ENCODE data around the gene ZBTB9.

ZBTB9 gene, protein sequence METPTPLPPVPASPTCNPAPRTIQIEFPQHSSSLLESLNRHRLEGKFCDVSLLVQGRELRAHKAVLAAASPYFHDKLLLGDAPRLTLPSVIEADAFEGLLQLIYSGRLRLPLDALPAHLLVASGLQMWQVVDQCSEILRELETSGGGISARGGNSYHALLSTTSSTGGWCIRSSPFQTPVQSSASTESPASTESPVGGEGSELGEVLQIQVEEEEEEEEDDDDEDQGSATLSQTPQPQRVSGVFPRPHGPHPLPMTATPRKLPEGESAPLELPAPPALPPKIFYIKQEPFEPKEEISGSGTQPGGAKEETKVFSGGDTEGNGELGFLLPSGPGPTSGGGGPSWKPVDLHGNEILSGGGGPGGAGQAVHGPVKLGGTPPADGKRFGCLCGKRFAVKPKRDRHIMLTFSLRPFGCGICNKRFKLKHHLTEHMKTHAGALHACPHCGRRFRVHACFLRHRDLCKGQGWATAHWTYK

DNA sequence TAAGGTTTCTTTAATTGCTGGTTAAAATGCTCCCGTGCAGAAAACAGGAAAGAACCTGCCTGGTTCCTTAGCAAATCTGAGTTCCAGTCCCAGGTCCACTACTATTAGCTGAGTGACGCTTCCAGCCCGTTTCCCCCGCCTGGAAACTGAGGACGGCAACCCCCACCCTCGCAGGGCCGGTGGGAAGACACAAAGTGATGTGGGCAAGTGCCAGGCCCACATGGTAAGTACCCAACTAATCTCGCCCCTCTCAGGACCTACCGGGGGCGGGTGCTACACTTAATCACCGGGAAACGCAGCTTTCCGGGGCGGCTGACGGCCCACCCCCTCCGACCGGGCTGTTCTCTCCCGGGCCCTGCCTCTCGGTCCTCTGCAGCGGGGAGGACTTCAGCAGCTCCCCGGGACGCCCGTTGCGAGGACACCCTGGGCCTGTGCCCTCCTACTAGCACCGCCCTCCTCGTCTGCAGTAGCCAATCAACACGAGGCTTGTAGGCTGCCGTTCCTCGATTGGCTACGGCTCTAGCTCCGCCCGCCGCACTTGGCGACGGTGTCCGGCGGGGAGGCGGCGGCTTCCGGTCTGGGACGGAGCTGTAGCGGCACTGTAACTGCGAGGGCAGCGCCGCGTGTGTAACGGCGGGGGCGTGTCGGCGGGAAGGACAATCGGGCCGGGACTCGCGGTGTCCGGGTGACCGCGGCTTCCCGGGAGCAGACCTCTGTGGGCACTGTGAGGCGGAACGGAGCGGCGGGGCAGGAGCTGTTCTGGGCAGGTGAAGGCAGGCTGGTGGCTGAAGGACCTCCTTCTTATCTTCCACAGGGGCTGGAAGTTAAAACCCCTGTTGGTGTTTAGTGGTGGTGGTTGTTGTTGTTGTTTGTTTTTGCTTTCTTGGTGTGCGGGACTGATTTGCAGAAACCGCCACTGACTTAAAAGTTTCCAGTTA is at the start of gene ZBTB9:
ZBTB9 (plus strand) TSS at position 568 of the 938 bp plus-strand sequence. CDS start 525 bp downstream, outside the sequence.
- peak; percentile 81 to 85 for DNase-seq (ENCODE audit: low read depth in 2 of 2)

DNA sequence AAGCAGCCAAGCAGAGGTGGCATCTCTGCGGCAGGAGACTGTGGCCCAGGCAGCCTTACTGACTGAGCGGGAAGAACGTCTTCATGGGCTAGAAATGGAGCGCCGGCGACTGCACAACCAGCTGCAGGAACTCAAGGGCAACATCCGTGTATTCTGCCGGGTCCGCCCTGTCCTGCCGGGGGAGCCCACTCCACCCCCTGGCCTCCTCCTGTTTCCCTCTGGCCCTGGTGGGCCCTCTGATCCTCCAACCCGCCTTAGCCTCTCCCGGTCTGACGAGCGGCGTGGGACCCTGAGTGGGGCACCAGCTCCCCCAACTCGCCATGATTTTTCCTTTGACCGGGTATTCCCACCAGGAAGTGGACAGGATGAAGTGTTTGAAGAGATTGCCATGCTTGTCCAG is 49.5 kb upstream of the ZBTB9 start:
- no peak for DNase-seq (ENCODE audit: low read depth in 2 of 2)

DNA sequence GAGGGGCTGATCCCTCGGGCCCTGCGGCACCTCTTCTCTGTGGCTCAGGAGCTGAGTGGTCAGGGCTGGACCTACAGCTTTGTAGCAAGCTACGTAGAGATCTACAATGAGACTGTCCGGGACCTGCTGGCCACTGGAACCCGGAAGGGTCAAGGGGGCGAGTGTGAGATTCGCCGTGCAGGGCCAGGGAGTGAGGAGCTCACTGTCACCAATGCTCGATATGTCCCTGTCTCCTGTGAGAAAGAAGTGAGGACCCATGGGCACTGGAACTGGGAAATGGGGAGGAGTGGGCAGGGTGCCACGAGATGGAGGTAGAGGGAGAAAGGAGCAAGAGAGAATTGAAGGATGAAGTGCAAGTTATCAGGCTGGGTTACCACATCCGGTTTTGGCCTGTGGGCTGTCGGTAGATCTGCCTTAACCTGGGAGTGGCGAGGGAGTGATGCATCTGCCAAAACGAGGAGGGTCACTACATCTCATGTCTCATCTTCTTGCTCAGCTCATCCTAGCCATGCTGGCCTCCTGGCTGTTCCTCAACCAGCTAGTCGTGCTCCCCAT is 48.9 kb upstream of the ZBTB9 start:
- no peak for DNase-seq (ENCODE audit: low read depth in 2 of 2)

DNA sequence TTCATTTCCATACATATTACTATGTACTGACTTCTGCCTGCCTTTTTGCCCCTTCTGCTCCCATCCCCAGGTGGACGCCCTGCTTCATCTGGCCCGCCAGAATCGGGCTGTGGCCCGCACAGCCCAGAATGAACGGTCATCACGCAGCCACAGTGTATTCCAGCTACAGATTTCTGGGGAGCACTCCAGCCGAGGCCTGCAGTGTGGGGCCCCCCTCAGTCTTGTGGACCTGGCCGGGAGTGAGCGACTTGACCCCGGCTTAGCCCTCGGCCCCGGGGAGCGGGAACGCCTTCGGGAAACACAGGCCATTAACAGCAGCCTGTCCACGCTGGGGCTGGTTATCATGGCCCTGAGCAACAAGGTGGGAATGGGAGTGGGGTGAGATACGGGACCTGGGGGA is 48.2 kb upstream of the ZBTB9 start:
- no peak for DNase-seq (ENCODE audit: low read depth in 2 of 2)

DNA sequence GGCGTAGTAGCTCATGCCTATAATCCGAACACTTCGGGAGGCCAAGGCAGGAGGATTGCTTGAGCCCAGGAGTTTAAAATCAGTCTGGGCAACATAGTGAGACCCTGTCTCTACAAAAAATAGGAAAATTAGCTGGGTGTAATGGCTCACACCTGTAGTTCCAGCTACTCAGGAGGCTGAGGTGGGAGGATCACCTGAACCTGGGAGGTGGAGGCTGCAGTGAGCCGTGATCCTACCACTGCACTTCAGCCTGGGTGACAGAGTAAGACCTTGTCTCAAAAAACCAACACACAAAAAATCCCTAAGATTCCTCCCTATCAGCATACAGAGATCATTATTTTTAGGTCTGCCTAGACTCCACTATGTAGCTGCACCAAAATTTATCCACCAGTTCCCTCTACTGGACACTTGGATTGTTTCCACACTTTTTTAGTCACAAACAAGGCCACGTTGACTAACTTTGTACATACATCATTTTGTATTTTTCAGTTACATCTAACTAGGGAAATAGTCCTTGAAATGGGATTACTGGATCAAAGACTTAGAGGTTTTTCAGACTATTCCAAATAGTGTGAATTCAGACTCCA is 47.2 kb upstream of the ZBTB9 start:
- DNase-seq (ENCODE audit: low read depth in 2 of 2) = no peak

DNA sequence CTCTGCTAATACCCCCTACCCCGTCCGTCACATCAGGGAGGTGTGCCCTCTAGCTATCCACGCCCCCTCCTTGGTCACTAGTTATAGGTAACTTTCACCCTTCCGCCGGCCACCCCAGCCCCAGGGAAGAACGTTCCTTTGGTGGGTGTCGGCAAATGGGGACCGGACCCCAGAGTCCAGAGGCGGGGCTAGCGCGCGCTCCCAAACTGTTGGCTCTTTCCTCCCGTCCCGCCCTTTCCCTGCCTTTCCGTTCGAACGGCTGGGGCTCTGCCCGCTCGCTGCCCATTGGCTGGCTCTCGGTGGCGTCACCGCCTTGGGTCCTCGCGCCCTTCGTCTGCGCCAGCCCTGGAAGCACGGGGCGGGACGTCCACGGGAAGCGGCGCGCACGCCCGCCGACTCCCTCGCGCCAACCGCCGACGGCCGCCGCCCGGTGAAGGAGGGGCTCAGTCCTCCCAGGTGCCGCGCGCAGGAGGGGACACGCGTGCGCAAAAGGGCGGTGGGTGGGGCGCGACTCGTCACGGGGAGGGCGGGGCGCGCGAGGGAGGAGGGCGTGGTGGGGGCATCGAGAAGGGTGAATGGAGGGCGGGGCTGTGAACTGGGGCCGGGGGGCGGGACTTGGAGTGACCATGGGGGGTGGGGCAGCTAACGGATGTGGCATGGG is 44.2 kb upstream of the ZBTB9 start:
- peak; percentile 95 to 97 for DNase-seq (ENCODE audit: low read depth in 2 of 2)

DNA sequence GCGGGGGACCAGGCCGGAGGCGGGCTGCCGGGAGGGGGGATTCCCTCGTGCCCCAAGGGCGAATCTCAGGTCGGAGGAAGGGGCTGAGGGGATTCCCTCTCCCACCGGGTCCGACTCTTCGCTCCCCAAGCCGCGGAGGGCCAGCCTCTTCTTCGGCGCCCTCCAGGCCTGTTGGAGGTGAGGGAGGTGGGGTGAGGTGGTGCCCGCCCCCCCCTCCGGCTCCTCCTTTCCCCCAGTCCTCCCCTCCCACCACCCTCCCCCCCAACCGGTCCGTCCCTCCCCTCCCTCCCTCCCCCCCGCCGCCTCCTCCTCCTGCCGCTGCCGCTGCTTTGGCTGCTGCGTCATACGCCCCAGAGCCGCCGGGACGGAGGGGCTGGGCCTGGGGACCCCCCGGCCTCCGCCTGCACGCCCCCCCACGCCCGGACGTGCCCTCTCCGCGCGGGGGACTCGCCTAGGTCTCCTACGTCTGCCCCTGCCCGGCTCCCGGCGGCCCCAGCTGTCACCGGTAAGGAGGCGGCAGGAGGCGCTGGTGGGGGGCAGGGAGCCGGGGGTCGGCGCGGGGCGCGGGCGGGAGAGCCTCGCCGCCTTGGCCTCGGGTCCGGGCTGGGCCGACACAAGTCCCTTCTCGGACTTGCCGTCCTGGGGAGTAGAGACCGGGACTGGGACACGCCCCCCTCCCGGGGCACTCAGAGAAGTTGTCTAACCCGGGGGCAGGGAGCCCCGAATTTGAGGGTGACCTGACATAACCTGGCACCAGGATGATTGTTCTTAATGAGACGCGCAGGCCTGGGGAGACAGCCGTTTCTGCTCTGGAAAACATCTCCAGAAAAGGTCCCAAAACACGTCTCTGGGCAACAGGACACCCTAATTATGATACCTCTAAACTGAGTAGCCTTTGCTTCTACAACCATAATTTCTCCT is 43.4 kb upstream of the ZBTB9 start, which contains the start of gene PHF1:
PHF1 (plus strand) TSS at position 304 of the 921 bp plus-strand sequence. CDS start 1,250 bp downstream, outside the sequence.
- DNase-seq (ENCODE audit: low read depth in 2 of 2) = peak in 1 of 2 donors; percentile 57

DNA sequence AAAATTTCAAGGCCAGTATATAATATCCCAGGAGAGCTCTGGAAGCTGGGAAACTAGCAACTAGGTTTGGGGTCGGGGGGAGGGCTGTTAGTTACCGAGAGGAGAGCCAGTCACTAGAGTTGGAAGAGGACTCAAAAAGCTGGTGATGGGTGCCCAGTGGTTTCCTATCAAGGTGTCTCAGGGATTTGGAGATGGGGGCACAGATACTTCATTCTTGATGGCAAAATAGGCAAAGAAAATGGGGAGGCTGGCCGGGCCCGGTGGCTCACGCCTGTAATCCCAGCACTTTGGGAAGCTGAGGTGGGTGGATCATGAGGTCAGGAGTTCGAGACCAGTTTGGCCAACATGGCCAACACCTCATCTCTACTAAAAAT is 42.8 kb upstream of the ZBTB9 start:
- no peak for DNase-seq (ENCODE audit: low read depth in 2 of 2)

DNA sequence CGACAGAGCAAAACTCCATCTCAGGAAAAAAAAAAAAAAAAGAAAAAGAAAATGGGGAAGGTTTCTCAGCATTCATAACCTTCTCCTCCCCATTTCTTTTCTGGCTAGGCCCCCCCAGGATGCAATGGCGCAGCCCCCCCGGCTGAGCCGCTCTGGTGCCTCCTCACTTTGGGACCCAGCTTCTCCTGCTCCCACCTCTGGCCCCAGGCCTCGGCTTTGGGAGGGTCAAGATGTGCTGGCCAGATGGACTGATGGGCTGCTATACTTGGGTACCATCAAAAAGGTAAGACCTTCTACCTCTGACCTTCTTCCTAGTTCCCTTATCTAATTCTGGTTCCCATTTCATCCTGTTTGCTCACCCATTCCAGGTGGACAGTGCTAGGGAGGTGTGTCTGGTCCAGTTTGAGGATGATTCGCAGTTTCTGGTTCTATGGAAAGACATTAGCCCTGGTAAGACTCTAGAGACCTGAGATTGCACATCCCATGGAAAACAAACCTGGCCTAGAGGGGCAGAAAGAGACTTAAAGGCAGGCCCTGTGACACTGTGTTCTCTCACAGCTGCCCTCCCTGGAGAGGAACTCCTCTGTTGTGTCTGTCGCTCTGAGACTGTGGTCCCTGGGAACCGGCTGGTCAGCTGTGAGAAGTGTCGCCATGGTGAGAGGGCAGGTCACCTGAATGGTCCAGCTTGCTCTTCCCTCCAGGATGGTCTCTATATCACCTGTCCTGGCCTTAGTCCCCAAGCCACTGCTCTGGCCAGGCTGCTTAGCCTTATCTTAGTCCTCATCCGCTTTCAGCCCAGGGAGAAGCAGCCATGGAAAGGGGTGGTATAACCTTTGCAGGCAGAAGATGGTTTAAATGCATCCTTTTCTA is 42.0 kb upstream of the ZBTB9 start:
- no peak for DNase-seq (ENCODE audit: low read depth in 2 of 2)

DNA sequence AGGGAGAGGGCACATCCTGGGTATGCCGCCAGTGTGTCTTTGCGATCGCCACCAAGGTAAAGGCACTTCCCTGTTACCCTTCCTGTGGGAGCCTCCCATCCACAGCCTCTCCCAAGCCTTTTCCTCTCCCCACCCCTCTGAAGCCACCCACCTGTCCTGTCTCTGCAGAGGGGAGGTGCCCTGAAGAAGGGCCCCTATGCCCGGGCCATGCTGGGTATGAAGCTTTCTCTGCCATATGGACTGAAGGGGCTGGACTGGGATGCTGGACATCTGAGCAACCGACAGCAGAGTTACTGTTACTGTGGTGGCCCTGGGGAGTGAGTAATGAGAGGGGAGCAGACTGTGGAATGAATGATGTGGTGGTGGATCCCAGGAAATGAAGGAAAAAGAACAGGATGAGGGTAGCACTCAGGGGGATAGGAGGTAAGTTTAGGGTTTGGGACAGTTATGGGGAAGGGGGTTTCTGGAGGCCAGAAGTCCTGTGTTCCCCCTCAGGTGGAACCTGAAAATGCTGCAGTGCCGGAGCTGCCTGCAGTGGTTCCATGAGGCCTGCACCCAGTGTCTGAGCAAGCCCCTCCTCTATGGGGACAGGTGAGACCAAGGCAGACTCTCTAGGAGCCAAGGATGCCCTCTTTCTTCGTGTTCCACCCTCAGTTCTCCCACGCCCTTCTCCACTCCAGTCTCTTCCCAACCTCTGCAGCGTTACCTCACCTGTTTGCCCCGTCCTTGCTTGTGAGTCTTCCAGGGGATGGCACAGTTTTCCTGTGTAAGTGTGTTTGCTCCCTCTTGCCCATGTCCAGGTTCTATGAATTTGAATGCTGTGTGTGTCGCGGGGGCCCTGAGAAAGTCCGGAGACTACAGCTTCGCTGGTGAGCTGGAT is 40.9 kb upstream of the ZBTB9 start:
- DNase-seq (ENCODE audit: low read depth in 2 of 2) = no peak

DNA sequence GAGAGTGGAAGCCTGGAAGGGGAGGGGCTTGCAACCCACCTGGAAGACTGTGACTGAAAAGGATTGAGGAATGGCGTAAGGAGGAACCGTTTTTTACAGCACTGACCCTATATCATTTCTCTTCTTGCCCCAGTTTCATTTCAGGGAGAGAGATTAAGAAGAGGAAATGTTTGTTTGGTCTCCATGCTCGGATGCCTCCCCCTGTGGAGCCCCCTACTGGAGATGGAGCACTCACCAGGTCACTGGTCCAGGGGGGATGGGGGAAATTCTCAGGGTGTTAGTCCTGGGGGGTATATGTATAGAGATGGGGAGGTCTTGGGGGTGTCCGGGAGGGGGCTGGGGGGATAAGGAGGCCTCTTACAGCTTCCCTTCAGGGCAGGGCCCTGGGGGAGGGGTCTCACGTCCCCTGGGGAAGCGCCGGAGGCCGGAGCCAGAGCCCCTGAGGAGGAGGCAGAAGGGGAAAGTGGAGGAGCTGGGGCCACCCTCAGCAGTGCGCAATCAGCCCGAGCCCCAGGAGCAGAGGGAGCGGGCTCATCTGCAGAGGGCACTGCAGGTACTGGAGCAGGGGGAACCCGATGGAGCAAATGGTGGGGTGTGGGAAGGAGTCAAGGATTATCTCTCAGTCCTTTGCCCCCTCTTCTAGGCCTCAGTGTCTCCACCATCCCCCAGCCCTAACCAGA is 39.6 kb upstream of the ZBTB9 start:
- no peak for DNase-seq (ENCODE audit: low read depth in 2 of 2)

DNA sequence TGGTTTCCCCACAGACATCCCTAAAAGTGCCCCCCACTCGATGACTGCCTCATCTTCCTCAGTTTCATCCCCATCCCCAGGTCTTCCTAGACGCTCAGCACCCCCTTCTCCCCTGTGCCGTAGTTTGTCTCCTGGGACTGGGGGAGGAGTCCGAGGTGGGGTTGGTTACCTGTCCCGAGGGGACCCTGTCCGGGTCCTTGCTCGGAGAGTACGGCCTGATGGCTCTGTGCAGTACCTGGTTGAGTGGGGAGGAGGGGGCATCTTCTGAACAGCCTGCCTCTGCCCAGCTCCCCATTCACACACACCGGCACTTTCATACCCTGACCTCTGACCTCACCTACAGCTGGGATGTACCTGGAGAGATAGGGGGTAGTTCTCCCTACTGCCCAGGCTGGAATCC is 38.5 kb upstream of the ZBTB9 start:
- no peak for DNase-seq (ENCODE audit: low read depth in 2 of 2)

DNA sequence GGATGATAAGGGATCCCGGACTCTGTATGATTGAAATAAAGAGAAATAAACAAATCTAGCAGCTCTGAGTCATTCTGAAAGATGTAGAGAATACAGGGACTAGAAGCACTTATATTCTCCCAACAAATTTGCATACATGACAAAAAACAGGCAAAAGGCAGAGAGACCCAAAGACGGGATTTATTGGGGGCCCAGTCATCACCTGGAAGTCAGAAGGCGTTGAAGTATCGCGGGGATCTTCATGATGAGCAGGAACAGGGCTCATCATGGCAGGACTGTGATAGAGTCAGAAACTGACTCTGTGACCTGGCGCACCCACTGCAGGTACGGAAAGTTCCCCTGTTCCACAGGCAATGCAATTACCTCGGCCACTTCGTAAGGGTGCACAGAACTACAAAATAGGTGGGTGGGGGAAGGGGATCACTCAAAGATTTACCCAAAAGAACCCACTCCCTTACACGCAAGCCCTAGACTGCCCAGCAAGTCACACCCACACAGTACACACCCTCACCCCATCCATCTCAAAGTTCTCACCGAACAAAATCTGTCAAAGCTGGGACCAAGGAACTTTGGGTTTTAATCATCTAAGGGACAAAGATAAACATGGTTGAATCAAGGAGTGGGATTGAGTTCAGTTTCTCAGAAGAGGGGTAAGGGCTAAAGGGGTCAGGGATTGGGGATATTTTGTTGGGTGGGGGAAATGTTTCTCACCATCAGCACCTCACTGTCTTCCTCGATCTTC is 37.8 kb upstream of the ZBTB9 start:
- DNase-seq (ENCODE audit: low read depth in 2 of 2) = no peak

DNA sequence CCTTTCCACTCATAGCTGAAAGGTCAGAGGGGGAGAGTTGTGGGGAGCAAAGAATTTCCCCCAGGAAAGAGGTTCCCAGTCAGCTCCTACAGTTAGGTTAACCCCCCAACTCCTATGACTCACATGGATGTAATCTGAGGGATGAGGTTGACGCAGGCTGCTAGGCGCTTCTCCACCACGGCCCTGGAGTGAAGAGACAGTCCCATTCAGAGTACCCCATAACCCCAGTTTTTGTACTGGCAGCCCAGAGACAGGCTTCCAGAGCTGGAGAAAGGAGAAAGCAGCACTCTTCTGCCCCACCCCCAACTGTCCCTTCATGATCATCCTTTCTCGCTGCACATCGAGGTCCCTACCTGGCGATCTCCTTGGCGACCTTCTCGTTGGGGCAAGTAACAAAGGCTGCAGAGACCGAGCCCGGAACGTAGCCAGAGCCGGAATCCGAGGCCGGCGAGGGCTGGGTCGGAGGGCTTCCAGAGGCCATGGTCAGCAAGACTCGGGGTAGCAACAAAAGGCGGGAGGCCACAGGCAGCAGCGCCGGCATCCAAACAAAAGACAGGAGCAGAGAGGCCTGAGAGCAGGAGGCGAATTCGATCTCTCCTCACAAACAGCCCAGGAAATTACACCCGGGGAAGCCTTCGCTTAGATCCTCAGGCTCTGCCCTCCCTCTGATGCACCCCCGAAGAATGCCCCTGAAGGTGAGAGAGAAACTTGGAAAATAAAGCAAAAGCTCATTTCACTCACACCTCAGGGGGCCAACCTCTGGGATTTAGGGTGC is 37.1 kb upstream of the ZBTB9 start:
- DNase-seq (ENCODE audit: low read depth in 2 of 2) = no peak

DNA sequence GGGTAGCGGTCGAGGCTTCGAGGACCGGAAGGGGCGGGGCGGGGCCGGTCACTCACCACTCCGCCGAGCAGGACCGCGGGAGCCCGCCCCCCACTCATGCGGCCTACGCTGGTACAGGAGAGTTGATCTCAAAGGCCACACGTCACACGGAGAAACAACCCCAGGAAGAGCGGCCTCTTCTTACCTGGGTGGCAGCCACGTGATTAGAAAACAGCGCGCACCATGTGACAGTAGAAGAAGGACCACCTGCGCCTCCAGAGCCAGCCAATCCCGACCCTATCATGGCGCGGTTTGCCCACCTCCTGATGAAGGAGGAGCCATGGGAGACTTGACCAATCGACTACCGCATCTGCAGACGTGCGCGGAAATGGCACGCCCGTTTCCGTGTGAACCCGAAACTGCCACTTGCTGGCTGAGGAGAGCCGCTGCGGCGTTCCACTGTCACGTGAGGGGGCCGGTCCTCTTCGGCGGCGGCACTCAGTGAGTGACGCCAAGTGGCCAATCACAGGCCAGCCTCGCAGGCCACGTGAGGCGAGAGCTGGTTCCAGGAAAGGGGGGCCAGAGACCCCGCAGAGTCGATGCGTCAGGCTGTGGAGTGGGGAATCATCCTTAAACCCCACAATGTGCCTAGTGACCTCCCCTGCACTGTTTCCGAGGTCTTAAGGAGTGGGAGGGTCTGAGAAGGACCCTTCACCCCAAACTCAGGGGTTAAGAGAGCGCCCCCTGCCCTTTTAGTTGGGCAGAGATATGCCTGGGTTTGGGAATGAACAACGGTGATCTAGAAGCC is 36.3 kb upstream of the ZBTB9 start, which contains the start of gene CUTA:
CUTA (minus strand) TSS at position 205 of the 787 bp plus-strand sequence; CDS start at position 98, 107 bp downstream.
- peak; percentile 95 to 98 for DNase-seq (ENCODE audit: low read depth in 2 of 2)

Data from stimulated activated CD8-positive, alpha-beta memory T cell treated with anti-CD3 and anti-CD28 coated beads, Interleukin-7, amount 100 ng/mL, for 1 hour (primary cell).